Umbilical cord (tissue), 2 donors: ENCODE data around the gene VPS13D. TPM values are rescaled to one million over a fixed set of nuclear protein-coding genes. Genes with fewer than 3 reads are reported as not detected.
A peak's percentile ranks its signal among the peaks of the same experiment; 100 is the strongest.

Source experiments
- DNase-seq: peaks from one replicate; pipeline ENCODE4 v3.0.0-alpha.2; 2015; ENCODE audit warnings: low spot score
- total RNA-seq: library from RNA; depleted of rRNA; stranded (reverse); fragments of >200 nt; gene quantifications from one replicate; pipeline ENCODE4 v1.2.3, GENCODE V29; 2014; ENCODE audit warnings: low replicate concordance; ENCODE audit not compliant: insufficient read depth

VPS13D gene
- total RNA-seq, 1 donor from 2014 or later, result 31.3 TPM

DNA sequence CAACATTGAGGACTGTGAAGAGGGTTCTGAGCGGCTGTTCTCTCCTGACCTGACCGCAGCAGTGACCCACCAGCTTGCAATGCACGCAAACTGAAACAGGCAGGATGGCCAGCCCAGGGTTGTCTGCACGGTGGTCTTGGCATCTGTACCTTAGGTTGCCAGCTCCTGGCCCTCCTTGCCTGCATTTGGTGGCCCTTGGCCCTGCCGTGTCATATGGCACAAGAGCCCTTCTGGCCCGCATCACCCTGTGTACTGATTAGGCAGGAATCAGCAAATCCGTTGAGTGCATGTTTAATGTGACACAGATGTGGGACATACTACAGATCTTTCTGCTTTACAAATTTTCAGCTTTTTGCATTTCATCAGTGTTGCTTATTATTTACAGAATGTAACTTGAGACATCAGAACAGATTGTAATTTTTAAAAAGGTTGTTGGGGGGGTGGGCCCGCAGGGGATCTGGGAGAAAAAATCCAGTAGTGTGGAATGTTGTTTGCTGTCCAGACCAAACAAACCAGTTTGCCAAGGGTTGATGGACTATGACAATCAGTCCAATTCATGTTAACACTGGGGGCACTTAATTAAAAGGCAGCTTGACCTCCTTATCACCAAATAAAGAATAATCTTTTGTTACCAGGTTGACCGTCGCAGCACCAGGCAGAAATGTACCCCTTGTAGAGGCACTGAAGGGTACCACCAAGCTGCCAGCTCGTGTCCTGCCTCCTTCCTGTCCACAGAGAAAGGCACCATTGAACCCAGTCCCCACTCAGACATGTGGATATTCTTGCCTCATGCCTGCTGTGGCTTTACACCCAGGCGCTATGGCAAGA is 255.6 kb downstream of the VPS13D start:
- DNase-seq, result peak; percentile 17

DNA sequence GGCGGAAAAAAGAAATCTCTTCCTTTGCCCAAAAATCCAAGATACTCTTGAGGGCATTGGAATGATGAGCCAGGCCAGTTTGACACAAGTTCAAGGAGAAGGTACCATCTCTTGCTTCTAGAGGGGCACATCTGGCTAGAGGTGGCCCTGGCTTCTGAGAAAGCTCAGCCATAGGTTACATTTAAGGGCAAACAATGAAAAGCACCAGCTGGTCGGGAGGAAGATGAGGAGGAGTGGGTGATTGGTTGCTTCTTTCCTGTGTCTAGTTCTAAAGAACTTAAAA is 256.2 kb downstream of the VPS13D start:
- no peak for DNase-seq

DNA sequence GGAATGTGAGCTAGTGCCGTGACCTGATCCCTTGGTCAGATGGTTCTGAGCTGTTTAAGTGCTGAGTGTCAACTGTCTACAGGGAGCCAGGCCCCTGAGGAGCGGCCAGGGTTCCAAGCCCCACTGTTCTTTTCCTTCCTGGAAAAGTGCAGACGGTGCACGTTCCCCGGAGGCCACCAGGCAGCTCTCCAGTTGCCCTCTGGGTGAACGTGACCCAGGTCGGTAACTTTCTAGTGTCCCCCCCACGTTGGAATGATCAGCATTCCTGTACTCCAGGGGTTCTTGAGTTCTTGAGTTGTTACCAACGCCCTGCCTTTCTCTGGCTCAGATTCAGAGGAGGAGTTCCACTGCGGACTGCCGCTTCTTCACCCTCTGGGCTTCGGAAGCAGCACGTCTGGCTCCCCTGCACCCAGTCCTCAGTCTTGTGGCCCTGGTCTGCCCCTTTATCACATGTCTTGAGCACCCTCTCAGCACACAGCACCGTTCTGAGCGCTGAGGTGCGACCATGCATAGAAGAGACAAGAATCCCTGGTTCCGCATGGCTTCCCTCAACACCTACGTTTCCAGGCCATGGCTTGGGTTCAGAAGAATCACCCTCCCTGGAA is 256.7 kb downstream of the VPS13D start:
- DNase-seq, result peak; percentile 31

DNA sequence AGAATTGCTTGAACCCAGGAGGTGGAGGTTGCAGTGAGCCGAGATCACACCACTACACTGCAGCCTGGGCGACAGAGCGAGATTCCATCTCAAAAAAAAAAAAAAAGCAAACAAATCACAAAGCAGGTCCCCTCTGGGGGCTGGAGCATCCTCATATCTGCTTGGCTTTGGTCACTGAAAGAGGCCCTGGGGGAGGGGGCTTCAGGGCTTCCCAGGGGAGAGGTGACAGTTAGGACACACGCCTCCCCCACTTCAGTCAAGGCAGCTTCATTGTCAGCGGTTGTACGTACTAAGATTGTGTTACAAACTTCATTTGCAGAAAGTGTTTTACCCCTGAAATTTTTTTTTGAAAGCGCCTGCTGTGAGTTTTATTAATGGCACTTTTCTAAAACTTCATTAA is 257.7 kb downstream of the VPS13D start:
- DNase-seq, result no peak

DNA sequence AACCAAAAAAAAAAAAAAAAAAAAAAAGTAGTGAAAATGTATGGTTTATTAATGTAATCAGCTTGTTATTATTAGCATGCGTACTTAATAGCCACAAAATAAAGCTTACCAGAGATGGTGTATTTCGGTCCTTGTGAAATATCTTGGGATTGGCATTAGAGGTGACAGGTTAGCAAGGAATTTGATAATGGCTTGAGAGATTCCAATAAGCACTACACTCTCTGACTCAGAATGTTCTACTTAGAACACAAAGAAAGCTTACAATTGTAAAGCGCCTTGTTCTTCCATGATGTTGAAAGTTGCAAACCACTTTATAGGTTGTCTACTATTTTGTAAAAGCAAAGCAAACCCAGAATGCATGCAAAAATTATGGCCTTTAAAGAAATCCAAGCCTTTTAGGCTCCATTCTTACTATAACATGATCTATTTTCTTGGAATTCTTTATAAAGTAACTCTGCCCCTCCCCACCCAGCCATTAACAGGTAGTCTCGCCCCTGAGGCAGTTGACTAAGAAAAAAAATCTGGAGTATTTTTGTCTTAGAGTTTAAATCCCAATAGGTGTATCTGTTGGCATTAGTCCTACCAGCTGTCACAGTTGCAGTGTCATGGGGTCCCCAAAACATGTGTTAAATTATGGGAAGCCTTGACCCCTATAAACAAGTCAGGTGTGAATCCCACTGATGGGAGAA is 259.0 kb downstream of the VPS13D start:
- no peak for DNase-seq

DNA sequence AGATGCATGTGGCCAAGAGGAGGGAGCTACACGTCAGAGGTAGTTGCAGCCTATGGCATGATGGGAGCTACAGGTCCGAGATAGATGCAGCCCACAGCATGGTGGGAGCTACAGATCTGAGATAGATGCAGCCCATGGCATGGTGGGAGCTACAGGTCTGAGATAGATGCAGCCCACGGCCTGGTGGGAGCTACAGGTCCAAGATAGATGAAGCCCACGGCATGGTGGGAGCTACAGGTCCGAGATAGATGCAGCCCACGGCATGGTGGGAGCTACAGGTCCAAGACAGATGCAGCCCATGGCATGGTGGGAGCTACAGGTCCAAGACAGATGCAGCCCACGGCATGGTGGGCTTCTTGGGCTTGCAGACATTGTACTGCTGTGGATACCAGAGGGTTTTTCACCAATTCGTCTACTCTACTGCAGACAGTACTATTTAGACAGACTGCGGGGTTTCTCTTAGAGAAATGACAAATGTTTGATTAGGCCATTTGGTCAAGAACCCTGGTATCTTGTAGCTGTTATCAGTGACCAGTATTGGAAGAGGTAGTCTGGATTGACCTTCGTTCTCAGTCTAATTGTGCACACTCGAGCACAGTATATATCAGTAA is 260.8 kb downstream of the VPS13D start:
- no peak for DNase-seq

DNA sequence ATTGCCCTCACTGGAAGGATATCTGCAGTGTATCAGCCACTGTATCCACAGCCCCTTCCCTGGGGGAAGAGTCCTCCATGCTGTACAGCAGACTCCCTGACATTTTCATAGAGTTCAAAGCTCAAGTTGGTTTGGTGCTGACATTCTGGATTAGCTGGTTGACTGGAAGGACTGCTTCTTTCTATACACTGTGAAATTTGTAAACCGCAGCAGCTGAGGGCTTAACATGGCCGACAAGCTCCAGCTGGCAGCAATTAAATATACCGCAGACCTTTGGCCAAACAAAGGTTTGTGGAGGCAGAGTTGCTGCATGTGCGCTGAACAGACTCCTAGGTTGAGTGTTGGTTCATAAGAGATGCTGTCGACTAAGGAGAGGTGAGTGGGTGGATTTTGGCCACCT is 261.8 kb downstream of the VPS13D start:
- DNase-seq, result peak; percentile 51

DNA sequence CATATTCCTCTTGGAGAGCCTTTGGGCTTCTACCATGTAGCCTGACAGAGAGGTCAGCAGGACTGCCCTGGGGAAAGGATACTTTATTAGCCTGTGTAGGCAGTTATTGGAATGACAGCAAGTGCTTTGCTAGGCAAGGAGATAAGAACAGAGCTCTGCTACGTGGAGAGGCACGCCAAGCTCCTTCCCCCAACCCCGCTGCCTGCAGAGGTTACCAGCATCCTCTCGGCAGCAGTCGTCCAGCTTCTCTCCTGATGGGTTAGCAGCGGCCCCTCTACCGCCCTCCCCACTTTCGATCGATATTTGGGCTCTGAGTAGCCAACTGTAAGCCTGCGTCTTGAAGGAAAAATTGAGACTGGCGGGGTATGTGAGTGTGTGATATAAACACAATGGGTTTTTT is 265.9 kb downstream of the VPS13D start:
- DNase-seq, result peak; percentile 68

DNA sequence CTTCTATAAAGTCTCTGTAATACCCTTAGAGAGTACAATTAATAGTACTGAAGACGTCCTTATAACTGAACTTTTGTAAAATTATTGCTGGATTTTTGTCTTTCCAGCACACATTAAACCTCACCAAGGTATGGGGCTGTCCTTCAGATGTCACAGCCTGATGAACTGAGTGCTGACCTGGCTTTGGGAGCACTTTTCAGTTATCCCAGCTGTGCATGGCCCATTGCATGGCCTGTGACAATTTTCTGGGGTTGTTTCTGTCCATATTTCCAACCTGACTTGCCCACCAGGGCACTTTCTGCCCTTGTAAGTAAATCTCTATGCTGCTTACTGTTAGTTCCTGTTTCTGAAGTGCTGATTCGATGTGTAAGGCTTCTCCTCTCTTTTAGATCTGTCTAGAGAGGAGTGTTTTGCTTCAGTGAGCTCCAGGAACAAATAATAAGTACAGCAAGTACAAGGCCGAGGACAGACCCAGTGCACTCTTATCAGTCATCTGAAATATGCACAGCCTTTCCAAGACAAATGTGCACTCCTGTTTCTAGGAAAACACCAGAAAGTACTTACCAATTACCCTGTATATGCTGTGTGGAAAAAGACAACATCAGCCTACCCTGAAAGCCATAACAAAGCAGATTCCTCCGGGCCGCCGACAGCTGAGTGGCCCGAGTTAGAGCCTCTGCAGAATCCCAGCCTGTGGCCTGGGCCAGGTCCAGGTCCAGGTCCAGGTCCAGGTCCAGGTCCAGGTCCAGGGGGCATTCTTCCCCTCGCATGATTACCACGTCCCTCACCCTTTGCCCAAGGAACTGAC is 266.5 kb downstream of the VPS13D start:
- DNase-seq, result peak; percentile 77

DNA sequence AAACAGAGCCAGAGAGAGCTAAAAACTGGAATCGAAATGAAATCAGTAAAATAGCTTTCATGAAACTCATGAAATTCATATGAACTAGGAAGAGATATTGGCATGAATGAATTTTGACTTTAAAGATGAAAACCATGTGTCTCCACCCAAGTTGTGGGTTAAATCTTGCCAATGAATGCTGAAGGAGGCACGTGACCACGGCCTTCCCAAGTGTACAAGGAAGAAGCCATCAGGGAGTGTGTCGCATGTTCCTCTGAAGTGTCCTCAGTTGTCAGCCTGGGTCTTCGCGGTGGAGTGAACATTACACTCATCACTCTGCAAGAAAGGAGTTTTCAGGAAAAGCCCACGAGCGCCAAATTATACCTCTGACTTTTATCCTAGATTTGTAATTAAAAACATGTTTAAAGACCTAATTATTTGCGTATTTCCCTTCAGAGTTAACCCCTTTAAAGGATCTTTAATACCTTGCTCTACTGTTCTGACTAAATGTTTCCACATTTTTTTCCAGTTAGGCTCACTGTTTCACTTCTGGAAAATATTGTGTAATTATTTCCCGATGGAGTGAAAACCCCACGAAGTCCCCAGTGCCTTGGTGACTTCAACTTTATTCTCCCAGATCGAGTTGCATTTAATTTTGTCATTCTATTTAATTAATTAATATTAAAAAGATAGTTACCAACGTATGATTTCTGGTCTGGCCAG is 269.9 kb downstream of the VPS13D start:
- no peak for DNase-seq

DNA sequence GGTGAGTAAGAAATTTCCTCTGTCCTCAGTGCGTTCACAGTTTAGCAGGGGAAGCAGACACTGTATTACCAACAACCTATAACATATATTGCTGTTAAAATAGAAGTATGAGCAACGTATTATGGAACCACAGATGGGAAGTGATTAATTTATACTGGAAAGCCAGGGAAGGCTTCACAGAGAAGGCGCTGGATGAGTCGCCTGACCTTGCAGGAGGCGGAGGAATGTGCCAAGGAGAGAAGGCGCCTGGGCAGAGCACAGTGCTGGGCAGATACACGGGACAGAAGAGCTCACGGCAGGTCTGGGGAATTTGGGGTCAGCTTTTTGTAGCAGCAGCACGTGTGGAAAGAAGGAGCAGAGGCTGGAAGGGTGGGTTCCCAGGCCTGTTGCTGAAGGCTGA is 271.8 kb downstream of the VPS13D start:
- DNase-seq, result no peak

DNA sequence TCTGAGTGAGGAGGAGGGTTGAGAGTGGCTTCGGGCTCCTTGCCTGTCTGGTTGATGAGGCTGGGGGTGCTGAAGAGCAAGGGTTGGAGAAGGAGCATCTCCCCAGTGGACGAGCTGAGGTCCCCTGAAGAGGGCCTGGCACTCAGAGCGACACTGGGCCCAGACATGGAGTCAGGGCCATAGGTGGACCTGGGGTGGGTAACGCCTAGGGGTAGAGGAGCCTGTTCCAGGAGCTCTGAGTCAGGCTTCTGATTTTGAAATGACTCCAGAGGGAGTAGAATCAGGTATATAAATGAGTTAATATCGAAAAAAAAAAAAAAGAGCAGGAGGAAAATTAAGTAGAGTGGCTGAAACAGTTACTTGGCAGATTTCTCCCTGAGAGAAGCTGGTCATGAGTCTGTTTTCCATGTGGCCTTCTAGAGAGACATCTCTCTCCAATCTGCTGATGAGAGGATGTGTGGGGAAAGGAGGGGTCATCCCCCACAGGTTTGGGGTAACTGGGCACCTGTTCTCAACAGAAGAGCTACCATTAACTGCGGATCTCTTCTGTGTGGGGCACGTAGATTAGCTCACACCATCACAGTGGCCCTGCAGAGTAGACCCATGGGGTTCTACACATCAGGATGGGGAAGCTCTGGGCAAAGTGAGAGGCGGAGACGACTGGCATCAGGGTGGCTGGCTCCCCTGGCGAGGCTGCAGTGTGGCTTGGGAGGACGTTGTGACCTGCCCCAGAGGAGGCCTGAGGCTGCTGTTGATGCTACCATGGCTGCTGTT is 272.7 kb downstream of the VPS13D start:
- DNase-seq, result no peak

DNA sequence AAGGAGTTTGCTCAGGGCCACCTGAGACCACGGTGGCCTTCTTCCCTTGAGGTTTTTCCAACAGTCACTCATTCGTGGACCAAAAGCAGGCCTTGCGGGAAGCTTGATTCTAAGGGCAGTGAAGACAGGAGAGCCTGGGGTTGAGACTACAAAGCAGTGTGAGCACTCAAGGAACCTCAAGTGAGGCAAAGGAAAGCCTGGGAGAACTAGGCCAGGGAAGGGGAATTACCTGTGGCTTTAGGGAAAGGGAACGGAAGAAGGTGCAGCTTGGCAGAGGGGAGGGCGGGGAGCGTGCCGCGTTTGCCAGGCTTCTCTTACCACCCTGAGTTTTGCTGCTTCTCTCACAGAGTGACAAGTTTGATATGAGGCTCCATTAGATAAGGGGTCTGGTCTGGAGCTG is 273.9 kb downstream of the VPS13D start:
- no peak for DNase-seq

DNA sequence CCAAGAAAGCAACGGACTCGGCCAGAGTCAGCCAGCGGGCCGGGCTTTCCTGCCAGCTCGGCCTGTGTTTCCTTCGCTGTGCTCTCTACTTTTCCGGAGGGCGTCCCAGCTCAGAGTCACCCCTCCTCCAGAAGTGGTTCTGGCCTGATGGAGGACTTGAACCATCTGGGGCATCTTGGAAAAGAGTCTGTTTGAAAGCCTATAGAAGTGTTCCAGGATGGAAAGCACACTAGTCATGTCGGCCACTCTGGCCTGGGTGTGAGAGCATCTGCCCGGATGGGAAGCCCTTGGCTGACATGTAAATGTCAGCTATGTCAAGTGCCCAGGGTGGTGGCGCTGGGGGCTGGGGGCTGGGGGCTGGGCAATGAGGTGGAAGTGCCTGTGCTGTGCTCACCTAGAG is 274.8 kb downstream of the VPS13D start:
- no peak for DNase-seq

DNA sequence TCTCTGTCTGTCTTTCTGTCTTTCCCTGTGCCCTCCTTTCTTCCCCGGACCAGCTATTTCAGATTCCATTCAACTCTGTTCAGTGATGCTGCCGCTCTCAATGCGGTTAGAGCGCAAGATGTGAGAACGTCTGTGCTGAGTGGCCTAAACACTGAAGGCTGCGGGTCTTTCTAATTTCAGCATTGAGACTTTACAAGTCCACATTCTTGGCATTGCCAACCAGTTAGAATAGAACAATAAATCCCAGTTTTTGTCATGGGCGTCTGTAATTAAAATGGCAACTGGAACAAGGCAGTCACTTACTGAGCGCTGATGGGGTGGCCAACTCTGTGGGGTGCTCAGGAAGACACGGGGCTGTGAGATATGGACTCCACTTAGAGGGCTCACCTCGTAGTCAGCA is 275.4 kb downstream of the VPS13D start:
- no peak for DNase-seq

DNA sequence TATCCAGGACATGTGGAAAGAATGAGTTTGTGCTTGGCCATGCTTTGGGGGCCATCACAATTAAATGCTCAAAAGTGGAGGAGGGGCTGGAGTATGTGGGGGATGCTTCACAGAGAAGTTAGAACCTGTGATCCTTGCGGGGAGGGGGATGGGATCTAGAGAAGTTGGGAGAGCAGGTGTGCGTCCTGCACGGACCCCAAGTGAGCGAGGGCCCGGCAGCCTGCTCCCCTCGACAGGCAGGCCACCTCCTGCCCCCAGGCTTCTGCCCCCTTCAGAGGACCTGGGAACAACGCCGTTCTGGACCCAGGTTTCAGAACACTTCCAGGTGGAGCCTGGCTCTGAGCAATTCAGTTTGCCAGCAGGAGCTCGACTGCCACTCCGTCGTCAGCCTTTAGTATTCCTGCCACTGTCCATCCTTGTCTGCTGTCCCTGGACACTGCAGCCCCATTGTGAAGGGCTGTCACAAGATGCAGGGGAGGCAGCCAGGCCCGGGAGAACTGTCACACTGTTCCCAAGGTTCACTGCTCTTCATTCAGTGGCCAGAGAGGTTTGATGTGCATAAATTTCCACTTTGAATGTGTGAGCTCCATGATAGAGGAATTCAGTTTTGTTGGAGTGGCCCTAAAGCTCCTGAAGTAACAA is 275.9 kb downstream of the VPS13D start:
- DNase-seq, result no peak

DNA sequence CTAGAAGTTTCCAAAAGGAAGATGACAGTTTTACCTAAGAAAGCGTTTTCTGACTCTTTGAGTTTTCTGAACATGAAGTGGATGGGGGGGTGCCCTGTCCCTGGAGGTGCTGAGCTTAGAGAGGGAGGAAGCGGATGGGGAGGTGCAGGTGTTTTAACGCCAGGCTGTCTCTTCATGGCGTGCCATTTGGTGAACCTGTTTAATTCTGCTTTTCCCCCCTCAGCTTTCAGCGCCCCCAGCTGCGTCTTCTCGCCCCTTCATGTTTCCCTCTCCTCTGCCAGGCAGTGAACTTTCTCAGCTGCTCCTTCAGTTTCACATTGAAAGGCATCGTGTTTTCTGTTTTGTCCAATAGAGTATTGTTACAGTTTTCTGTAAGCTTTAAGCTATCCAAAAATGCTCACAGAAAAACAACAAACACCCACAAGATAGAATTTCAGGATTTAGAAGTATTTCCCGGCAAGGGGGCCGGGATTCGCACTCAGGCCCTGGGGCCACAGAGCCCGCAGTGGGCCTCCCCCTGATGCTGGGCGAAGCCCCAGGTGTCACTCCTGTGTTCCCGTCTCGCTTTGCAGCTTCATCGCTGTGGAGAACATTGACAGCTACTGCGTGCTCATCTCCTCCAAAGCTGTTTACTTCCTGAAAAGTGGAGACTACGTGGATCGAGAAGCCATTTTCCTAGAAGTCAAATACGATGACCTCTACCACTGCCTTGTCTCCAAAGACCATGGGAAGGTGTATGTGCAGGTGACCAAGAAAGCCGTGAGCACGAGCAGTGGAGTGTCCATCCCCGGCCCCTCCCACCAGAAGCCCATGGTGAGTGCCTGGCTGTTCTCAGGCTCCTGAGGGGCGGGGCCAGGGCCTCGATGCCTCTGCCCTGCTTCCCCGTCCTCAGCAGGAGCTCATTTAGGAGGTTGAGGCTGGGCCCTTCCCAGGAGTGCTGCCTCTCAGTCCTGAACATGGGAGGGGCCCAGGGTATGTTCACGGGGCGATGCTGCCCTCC is 276.8 kb downstream of the VPS13D start:
- no peak for DNase-seq

DNA sequence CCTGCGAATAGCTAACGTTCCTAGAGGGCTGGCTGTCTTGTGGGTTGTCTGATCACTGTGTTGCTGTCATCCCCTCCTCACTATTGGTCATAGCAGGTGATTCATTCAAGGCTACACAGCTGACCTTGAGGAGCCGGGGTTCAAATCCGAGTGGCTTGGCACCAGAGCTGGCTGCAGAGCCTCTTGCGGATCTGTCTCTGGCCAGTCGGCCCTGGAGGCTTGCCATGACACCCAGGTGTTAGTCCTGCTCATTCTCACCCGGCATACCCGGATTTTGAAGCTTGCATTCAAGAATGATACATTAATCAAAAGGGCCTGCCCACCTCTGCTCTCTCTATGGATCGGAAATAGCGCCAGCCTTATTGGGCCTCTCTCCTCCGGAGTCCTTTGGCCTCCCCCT is 277.8 kb downstream of the VPS13D start:
- no peak for DNase-seq

DNA sequence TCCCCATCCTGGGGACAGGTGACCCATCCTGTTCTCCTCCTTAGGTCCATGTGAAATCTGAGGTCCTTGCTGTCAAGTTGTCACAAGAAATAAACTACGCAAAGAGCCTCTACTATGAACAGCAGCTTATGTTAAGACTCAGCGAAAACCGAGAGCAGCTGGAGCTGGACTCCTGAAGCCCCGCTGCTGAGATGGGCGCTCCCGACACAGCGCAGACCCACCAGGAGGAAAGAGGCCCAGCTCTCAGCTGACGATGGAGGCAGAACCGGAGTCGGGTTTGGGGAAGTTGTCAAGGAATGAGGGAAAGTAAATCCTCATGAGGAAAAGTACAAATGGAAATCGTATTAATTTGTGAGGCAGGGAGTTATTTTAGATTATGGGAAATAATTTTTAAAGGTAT is 279.0 kb downstream of the VPS13D start:
- no peak for DNase-seq
